ENCODE data around the gene FARS2. TPM values are rescaled to one million over a fixed set of nuclear protein-coding genes. Genes with fewer than 3 reads are reported as not detected.

The FARS2 gene
- total RNA-seq, 1 experiment from 2014 or later, result 13.8 TPM

- no peak for TF ChIP-seq MAX (IDR thresholded peaks at IDR 0.05)
- no peak for TF ChIP-seq TCF7L2 (IDR thresholded peaks at IDR 0.05; ENCODE audit: borderline replicate concordance, extremely low read depth, insufficient read depth, insufficient read length)
- no peak for TF ChIP-seq POLR2AphosphoS5 (IDR thresholded peaks at IDR 0.05; ENCODE audit: low read depth, low read length)
- no peak for TF ChIP-seq SP1 (IDR thresholded peaks at IDR 0.05; ENCODE audit: low read depth)
- no peak for TF ChIP-seq ZFX (IDR thresholded peaks at IDR 0.05)
- no peak for TF ChIP-seq EZH2phosphoT487 (IDR thresholded peaks at IDR 0.05; ENCODE audit: borderline replicate concordance)
- no peak for TF ChIP-seq SIN3A (IDR thresholded peaks at IDR 0.05; ENCODE audit: low read depth)
- no peak overlapping the region for H2AFZ ChIP-seq (ENCODE audit: low read depth, low read length, poor library complexity, severe bottlenecking)
- intact Hi-C loops (cut with micrococcal nuclease), result no loop called here
- H3K4me1 ChIP-seq (ENCODE audit: control insufficient read depth in 1 of 2, insufficient read depth in 2 of 2, low read length in 2 of 2), result peaks cover 0 to 1% of the 10 kb centered on the region in 2 experiments; a peak in 1 of 4 replicates
- no peak overlapping the region for H3K4me2 ChIP-seq (ENCODE audit: low read length)
- BruUV-seq (replicated peaks), result no TSS peak
- H3K79me2 ChIP-seq (ENCODE audit: insufficient read depth, low read length), result no peaks in the 10 kb centered on the region
- ChIA-PET POLR2A (no interaction called here), RAD21 (ENCODE audit: low non-redundant PET in 1 of 2, low total read pairs in 2 of 2, uncharacterized antibody in 2 of 2, unreplicated experiment in 2 of 2) (no interaction called here), CTCF (no interaction called here)
- no peaks in the 10 kb centered on the region for H3K36me3 ChIP-seq (ENCODE audit: control insufficient read depth in 1 of 2, insufficient read depth in 2 of 2, low read length in 2 of 2)
- ATAC-seq (no peak), DNase-seq (ENCODE audit: low read depth, low spot score) (no peak)
- H3K9ac ChIP-seq (ENCODE audit: low read length), result no peak overlapping the region
- peaks cover 0 to 2% of the 10 kb centered on the region in 2 experiments; a peak in 2 of 4 replicates for H3K9me3 ChIP-seq (ENCODE audit: control insufficient read depth in 1 of 2, insufficient read depth in 1 of 2, low read depth in 1 of 2, low read length in 2 of 2)
- no peaks in the 10 kb centered on the region for H3K27me3 ChIP-seq (ENCODE audit: insufficient read depth, low read length)
- no peaks in the 10 kb centered on the region for H3K9me2 ChIP-seq (ENCODE audit: insufficient read depth)
- no peak overlapping the region for H3K4me3 ChIP-seq (replicated peaks in 1 of 2; ENCODE audit: low read depth in 1 of 2, low read length in 2 of 2)
- H3K27ac ChIP-seq (ENCODE audit: low read depth, low read length), result no peak overlapping the region
- H4K20me1 ChIP-seq (ENCODE audit: insufficient read depth), result no peaks in the 10 kb centered on the region
These were observed 377.9 kb downstream of the FARS2 start for GRCh38 chr6:5639193-5639592.

GRCh38 chr6:5640614-5641013 is 379.3 kb downstream of the FARS2 start:
- ChIA-PET POLR2A (no interaction called here), CTCF (no interaction called here), RAD21 (ENCODE audit: low non-redundant PET in 1 of 2, low total read pairs in 2 of 2, uncharacterized antibody in 2 of 2, unreplicated experiment in 2 of 2) (no interaction called here)
- Histone ChIP-seq H3K9ac (ENCODE audit: low read length) (no peak overlapping the region), H3K9me2 (ENCODE audit: insufficient read depth) (no peaks in the 10 kb centered on the region), H3K4me1 (ENCODE audit: control insufficient read depth in 1 of 2, insufficient read depth in 2 of 2, low read length in 2 of 2) (peaks cover 0 to 7% of the 10 kb centered on the region in 2 experiments; a peak in 2 of 4 replicates), H3K9me3 (ENCODE audit: control insufficient read depth in 1 of 2, insufficient read depth in 1 of 2, low read depth in 1 of 2, low read length in 2 of 2) (peaks cover 0 to 2% of the 10 kb centered on the region in 2 experiments; a peak in 2 of 4 replicates), H3K4me3 (replicated peaks in 1 of 2; ENCODE audit: low read depth in 1 of 2, low read length in 2 of 2) (no peak overlapping the region), H4K20me1 (ENCODE audit: insufficient read depth) (no peaks in the 10 kb centered on the region), H3K4me2 (ENCODE audit: low read length) (no peak overlapping the region), H3K79me2 (ENCODE audit: insufficient read depth, low read length) (no peaks in the 10 kb centered on the region), H2AFZ (ENCODE audit: low read depth, low read length, poor library complexity, severe bottlenecking) (no peak overlapping the region), H3K27me3 (ENCODE audit: insufficient read depth, low read length) (no peaks in the 10 kb centered on the region), H3K36me3 (ENCODE audit: control insufficient read depth in 1 of 2, insufficient read depth in 2 of 2, low read length in 2 of 2) (no peaks in the 10 kb centered on the region), H3K27ac (ENCODE audit: low read depth, low read length) (no peak overlapping the region)
- intact Hi-C loops (cut with micrococcal nuclease), result no loop called here
- no TSS peak for BruUV-seq (replicated peaks)
- DNase-seq (ENCODE audit: low read depth, low spot score) (no peak), ATAC-seq (no peak)
- TF ChIP-seq SRF (IDR thresholded peaks at IDR 0.05; ENCODE audit: low read depth), result no peak
- TF ChIP-seq JUND (IDR thresholded peaks at IDR 0.05), result no peak
- no peak for TF ChIP-seq SP1 (IDR thresholded peaks at IDR 0.05; ENCODE audit: low read depth)
- TF ChIP-seq CEBPB (IDR thresholded peaks at IDR 0.05; ENCODE audit: low read depth), result no peak
- no peak for TF ChIP-seq YY1 (IDR thresholded peaks at IDR 0.05; ENCODE audit: extremely low read depth, insufficient replicate concordance, low read depth, low read length)
- no peak for TF ChIP-seq RAD21 (IDR thresholded peaks at IDR 0.05; ENCODE audit: low read depth)
- TF ChIP-seq EZH2phosphoT487 (IDR thresholded peaks at IDR 0.05; ENCODE audit: borderline replicate concordance), result no peak

All from HCT116 (cell line).